HCT116 (cell line): Measurements from ENCODE around the gene CAB39. TPM values are rescaled to one million over a fixed set of nuclear protein-coding genes. Genes with fewer than 3 reads are reported as not detected.

ENCODE experiments used
- ATAC-seq: fragments of 200-7000 bp; cut with Tn5 transposase; 2 replicates; pipeline ENCODE4 v1.9.1; 2020; ENCODE audit warnings: mild to moderate bottlenecking, moderate library complexity
- BruUV-seq: library from RNA; stranded (reverse); fragments of 400-500 nt; replicated peaks from 2 replicates; lab custom pipeline; 2021; lab: Mats Ljungman, UMichigan
- CTCF ChIA-PET: fragments of 300-600 bp; sonication (Branson Sonifier 250); formaldehyde crosslinking; loops from one replicate; lab custom pipeline; 2021; ENCODE audit warnings: antibody characterized with exemption; lab: Charles Lee
- POLR2A ChIA-PET: fragments of 300-600, 350-600 bp; sonication (Branson Sonifier 250); formaldehyde crosslinking; loops from one replicate; lab custom pipeline; 2021; ENCODE audit warnings: antibody characterized with exemption; lab: Charles Lee
- RAD21 ChIA-PET, 2 experiments: fragments of 300-600 bp; sonication (Branson Sonifier 250); formaldehyde crosslinking; loops; one replicate each; lab custom pipeline; 2023; ENCODE audit warnings: low total read pairs in 2 of 2; ENCODE audit not compliant: uncharacterized antibody in 2 of 2, unreplicated experiment in 2 of 2, low non-redundant PET in 1 of 2; lab: Charles Lee
- DNase-seq: peaks from one replicate; pipeline ENCODE4 v3.0.0-alpha.2; 2010; ENCODE audit warnings: low read depth, low spot score
- H2AFZ ChIP-seq: fragments of 200-600 bp; shearing (Covaris generic), sonication (generic); 2 replicates; pipeline ENCODE4 v1.6.1; 2017; ENCODE audit warnings: low read depth, mixed run types, mixed read lengths, antibody characterized with exemption, low read length; ENCODE audit not compliant: poor library complexity, severe bottlenecking
- H3K27ac ChIP-seq: 2 replicates; pipeline ENCODE4 v1.5.1; 2012; ENCODE audit warnings: low read depth, low read length
- H3K27me3 ChIP-seq: fragments of 200-600 bp; sonication (generic); 2 replicates; pipeline ENCODE4 v1.6.1; 2016; ENCODE audit warnings: mixed run types, low read length, mixed read lengths; ENCODE audit not compliant: insufficient read depth
- H3K36me3 ChIP-seq, 2 experiments: fragments of 200-500 bp in 1 of 2; fragments of 200-600 bp in 1 of 2; sonication (Bioruptor generic) in 1 of 2; sonication (generic) in 1 of 2; 2 replicates each; pipeline versions ENCODE4 v1.5.1 to v1.6.1; 2014 to 2016; ENCODE audit warnings: low read length in 2 of 2, inconsistent platforms in 1 of 2, mixed read lengths in 1 of 2, mixed run types in 1 of 2; ENCODE audit not compliant: insufficient read depth in 2 of 2, control insufficient read depth in 1 of 2
- H3K4me1 ChIP-seq, 2 experiments: fragments of 200-600 bp in 1 of 2; sonication (generic) in 1 of 2; 2 replicates each; pipeline versions ENCODE4 v1.5.1 to v1.6.1; 2012 to 2017; ENCODE audit warnings: low read length in 2 of 2, inconsistent platforms in 1 of 2, mild to moderate bottlenecking in 1 of 2, mixed read lengths in 1 of 2, mixed run types in 1 of 2, moderate library complexity in 1 of 2; ENCODE audit not compliant: insufficient read depth in 2 of 2, control insufficient read depth in 1 of 2
- H3K4me2 ChIP-seq: fragments of 200-600 bp; sonication (generic); 2 replicates; pipeline ENCODE4 v1.6.1; 2017; ENCODE audit warnings: mixed run types, low read length, mixed read lengths
- H3K4me3 ChIP-seq, 2 experiments: fragments of 200-600 bp in 1 of 2; sonication (generic) in 1 of 2; replicated peaks in 1 of 2; 2 replicates each; pipeline ENCODE4 v1.5.1; 2011 to 2016; ENCODE audit warnings: low read length in 2 of 2, control low read depth in 1 of 2, low read depth in 1 of 2, mild to moderate bottlenecking in 1 of 2, mixed read lengths in 1 of 2, mixed run types in 1 of 2
- H3K79me2 ChIP-seq: fragments of 200-600 bp; sonication (generic); 2 replicates; pipeline ENCODE4 v1.6.1; 2017; ENCODE audit warnings: mild to moderate bottlenecking, mixed run types, low read length, moderate library complexity, mixed read lengths; ENCODE audit not compliant: insufficient read depth
- H3K9ac ChIP-seq: fragments of 200-600 bp; sonication (generic); 2 replicates; pipeline ENCODE4 v1.6.1; 2016; ENCODE audit warnings: low read length, mixed read lengths
- H3K9me2 ChIP-seq: fragments of 200-600 bp; sonication (generic), shearing (Covaris generic); 2 replicates; pipeline ENCODE4 v1.6.1; 2017; ENCODE audit warnings: mixed run types, mild to moderate bottlenecking, moderate library complexity; ENCODE audit not compliant: insufficient read depth
- H3K9me3 ChIP-seq, 2 experiments: fragments of 200-500 bp in 1 of 2; fragments of 200-600 bp in 1 of 2; sonication (Bioruptor generic) in 1 of 2; sonication (generic) in 1 of 2; 2 replicates each; pipeline ENCODE4 v1.6.1; 2014 to 2017; ENCODE audit warnings: low read length in 2 of 2, mixed read lengths in 2 of 2, inconsistent platforms in 1 of 2, low read depth in 1 of 2, mild to moderate bottlenecking in 1 of 2, mixed run types in 1 of 2, moderate library complexity in 1 of 2; ENCODE audit not compliant: control insufficient read depth in 1 of 2, insufficient read depth in 1 of 2
- H4K20me1 ChIP-seq: fragments of 200-600 bp; sonication (generic), shearing (Covaris generic); 2 replicates; pipeline ENCODE4 v1.6.1; 2017; ENCODE audit warnings: mixed run types, mild to moderate bottlenecking, moderate library complexity; ENCODE audit not compliant: insufficient read depth
- intact Hi-C: fragments of 100-400 bp; cut with micrococcal nuclease; formaldehyde crosslinking; loops from 2 replicates; pipeline ENCODE4 v1.10.0; 2022
- total RNA-seq: library from RNA; stranded (reverse); gene quantifications from one replicate; pipeline ENCODE4 v1.2.1, GENCODE V29; 2021; ENCODE audit not compliant: unreplicated experiment
- TF ChIP-seq, protein P1 (sequence below): IDR thresholded peaks from 2 replicates; pipeline ENCODE4 v1.6.1; 2012; ENCODE audit warnings: low read depth
- TF ChIP-seq, protein P2 (sequence below): IDR thresholded peaks from 2 replicates; pipeline ENCODE4 v1.6.1; 2012

CAB39 gene
- total RNA-seq, 1 experiment from 2014 or later = 63.6 TPM

DNA sequence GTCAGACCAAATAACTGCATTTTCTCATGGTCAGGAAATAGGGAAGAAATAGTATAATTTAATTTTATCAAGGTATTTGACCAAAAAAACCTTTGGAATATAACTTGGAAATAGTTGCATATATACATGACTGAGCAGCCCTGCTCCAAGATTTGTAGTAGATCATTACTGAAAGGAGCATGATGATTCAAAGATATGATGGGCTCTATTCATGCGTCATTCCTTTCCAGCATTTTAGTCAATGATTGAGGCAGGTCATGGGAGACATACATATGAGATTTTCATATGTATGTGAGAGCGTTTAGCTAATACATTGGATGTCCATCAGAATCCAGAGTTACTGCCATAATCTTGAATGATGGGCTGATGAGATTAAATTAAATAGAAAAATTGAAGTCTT lies 74.5 kb downstream of the CAB39 start:
- peaks cover 4 to 66% of the 10 kb centered on the region in 2 experiments for H3K36me3 ChIP-seq
- peaks cover 76% of the 10 kb centered on the region for H3K79me2 ChIP-seq
- POLR2A ChIA-PET = no interaction called here

More for the DNA sequence above, 74.5 kb downstream of the CAB39 start:
- ATAC-seq = no peak
- Histone ChIP-seq H3K4me3 (no peak overlapping the region), H3K27me3 (no peaks in the 10 kb centered on the region), H3K27ac (no peak overlapping the region), H2AFZ (no peak overlapping the region), H4K20me1 (no peaks in the 10 kb centered on the region), H3K9ac (no peak overlapping the region), H3K9me2 (no peaks in the 10 kb centered on the region), H3K4me2 (no peak overlapping the region), H3K9me3 (peaks cover 7 to 24% of the 10 kb centered on the region in 2 experiments; a peak in 1 of 4 replicates), H3K4me1 (peaks cover 16 to 47% of the 10 kb centered on the region in 2 experiments)
- ChIA-PET RAD21 (no interaction called here), CTCF (interaction anchor here (1.0 kb wide), 1 partner anchor 11 kb away, joined by 3 read pairs; no protein-coding TSS in a partner anchor)
- no TSS peak for BruUV-seq
- no peak for DNase-seq
- TF ChIP-seq, protein P1, sequence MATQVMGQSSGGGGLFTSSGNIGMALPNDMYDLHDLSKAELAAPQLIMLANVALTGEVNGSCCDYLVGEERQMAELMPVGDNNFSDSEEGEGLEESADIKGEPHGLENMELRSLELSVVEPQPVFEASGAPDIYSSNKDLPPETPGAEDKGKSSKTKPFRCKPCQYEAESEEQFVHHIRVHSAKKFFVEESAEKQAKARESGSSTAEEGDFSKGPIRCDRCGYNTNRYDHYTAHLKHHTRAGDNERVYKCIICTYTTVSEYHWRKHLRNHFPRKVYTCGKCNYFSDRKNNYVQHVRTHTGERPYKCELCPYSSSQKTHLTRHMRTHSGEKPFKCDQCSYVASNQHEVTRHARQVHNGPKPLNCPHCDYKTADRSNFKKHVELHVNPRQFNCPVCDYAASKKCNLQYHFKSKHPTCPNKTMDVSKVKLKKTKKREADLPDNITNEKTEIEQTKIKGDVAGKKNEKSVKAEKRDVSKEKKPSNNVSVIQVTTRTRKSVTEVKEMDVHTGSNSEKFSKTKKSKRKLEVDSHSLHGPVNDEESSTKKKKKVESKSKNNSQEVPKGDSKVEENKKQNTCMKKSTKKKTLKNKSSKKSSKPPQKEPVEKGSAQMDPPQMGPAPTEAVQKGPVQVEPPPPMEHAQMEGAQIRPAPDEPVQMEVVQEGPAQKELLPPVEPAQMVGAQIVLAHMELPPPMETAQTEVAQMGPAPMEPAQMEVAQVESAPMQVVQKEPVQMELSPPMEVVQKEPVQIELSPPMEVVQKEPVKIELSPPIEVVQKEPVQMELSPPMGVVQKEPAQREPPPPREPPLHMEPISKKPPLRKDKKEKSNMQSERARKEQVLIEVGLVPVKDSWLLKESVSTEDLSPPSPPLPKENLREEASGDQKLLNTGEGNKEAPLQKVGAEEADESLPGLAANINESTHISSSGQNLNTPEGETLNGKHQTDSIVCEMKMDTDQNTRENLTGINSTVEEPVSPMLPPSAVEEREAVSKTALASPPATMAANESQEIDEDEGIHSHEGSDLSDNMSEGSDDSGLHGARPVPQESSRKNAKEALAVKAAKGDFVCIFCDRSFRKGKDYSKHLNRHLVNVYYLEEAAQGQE = no peak
- TF ChIP-seq, protein P2, sequence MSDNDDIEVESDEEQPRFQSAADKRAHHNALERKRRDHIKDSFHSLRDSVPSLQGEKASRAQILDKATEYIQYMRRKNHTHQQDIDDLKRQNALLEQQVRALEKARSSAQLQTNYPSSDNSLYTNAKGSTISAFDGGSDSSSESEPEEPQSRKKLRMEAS = no peak
- TF ChIP-seq, all 23 proteins: peak for 0
- intact Hi-C loops = no loop called here
